Stimulated activated CD8-positive, alpha-beta memory T cell treated with anti-CD3 and anti-CD28 coated beads, Interleukin-7, amount 100 ng/mL, for 24 hours (primary cell): ENCODE results near the gene TBX2.

Experiments
- DNase-seq: peaks from one replicate; pipeline ENCODE4 v3.0.0-alpha.2; 2020; ENCODE audit warnings: low read depth

TBX2 gene

GRCh38 chr17:61387511-61388305 is 11.9 kb upstream of the TBX2 start:
- no peak for DNase-seq

DNA sequence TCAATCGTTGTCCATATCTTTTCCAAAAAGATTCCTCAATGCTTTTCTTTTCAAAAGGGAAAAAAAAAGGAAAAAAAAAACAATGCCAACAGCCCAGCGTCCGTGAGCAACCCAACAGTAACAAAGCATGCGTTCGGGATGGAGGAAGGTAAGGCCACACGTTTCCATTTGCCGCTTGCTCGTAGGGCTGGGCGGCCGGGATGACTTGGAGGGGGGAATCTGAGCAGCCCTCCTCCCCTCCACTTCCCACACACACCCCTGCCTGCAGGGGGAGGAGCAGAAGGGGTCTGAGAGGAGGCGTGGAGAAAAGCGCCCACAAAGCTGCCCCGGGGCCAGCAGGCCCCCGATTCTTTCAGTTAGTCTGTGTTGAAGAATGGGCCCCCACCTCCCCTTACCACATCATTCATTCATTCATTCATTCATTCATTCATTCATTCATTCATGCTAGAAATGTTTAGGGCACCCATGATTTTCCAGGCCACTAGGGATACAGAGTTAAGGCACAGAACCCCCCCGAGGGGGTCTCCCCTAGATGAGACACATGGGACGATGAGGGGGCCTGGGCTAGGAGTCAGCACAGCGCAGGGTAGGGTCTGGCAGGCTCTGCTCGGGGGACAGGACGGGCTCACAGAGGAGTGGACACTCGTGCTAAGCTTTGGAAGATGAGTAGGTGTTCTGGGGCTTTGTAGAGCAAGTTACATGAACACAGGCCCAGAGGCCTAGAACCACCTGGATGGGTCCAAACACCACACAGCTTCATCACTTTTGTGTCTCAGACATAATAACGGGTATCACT is 10.9 kb upstream of the TBX2 start:
- no peak for DNase-seq

GRCh38 chr17:61389670-61390478 is 9.8 kb upstream of the TBX2 start:
- no peak for DNase-seq

- no peak for DNase-seq
These were observed 9.2 kb upstream of the TBX2 start for GRCh38 chr17:61390479-61390791.

- DNase-seq: no peak
These were observed 7.9 kb upstream of the TBX2 start for GRCh38 chr17:61391595-61392291.

GRCh38 chr17:61392679-61393078 is 7.0 kb upstream of the TBX2 start:
- no peak for DNase-seq

GRCh38 chr17:61393550-61393903 is 6.1 kb upstream of the TBX2 start:
- no peak for DNase-seq

- DNase-seq: no peak
These were observed 5.6 kb upstream of the TBX2 start for GRCh38 chr17:61393904-61394629.

DNA sequence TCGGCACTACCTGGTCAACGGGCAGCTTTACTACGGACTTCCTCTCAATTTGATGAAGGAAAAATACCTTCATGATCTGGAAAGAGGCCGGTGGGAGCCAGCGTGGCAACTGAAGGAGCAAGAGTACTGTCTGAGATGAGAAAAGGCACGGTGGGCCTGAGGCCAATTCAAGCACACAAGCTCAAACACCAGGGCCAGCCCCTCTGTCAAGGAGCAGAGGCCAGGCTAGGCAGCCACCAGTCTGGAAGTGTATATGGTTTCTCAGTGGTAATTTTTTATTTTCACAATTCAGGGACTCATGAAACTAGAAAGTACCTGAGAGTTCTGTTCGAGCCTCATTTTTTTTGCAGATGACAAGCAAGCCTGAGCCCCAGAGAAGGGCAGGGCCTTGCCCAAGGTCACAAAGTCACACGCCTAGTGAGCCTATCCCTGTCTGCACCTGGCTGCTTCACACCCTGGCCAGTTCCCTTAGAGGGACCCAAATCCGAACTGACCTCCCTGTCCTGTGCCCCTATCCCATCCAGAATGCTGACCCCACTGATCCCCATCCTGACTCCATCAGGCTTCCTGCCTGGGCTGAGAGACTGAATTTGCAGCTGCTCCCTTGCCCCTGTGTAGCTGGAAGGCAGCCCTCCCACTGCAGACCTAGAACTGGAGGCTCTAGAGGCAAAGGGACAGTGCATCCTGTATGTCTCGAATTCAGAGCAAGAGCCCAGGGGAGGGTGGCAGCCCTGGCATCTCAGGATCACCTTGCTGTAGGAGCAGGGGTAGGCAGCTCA is 4.8 kb upstream of the TBX2 start:
- DNase-seq: no peak

DNA sequence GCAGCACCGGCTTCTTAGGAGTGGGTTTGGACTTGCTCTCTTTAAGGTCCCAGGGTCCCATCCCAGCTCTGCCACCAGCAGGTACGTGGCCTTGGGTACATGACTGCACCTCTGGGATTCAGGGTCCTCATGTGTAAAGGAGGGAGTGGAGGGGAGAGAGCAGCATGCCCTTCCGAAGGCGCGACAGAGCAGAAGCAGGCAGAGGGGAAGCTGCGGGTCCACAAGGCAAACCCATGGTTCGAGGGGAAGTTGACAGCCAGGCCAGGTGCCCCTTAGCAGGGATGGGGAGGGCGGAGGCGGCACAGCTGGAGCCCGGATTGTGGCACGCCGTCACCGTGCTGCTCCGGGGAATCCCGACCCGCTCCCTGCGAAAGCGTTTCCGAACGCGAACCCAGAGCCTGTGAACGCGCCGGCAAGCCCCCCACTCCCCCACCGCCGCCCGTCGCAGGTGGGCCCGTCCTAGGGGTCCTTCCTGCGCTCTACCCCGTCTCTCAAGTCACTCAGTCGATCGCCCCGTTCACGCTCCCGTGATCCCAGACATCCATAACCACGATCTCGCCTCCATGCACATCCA is 4.1 kb upstream of the TBX2 start:
- DNase-seq: no peak

DNA sequence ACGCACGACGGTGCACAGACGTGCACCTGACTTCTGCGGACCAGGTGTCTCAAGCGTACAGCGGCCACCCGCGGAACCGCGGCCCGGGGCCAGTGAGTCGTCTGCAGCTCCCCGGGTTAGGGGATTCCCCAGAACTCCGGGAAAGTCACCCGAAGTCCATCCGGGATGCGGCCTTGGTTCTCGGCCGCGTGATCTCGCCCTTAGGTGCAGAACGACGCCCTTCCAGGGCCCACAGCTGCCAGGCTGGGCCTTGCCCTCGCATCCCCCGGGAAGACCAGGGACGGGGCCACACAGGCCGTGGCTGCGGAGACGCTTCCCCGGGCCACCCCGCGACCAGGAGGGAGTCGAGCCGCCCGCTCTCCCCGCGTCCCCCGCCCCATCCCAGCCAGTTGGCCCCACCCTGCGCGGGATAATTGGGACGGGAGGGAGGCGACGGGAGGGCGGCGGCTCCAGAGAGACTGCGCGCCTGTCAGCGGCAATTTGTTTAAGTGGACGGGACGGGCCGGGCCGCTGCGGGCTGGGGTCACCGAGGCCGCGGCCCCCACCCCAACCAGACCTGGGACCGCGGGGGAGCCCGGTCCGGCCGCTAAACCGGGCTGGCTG is 3.6 kb upstream of the TBX2 start:
- DNase-seq: no peak

GRCh38 chr17:61396586-61397085 is 3.0 kb upstream of the TBX2 start:
- DNase-seq: no peak

DNA sequence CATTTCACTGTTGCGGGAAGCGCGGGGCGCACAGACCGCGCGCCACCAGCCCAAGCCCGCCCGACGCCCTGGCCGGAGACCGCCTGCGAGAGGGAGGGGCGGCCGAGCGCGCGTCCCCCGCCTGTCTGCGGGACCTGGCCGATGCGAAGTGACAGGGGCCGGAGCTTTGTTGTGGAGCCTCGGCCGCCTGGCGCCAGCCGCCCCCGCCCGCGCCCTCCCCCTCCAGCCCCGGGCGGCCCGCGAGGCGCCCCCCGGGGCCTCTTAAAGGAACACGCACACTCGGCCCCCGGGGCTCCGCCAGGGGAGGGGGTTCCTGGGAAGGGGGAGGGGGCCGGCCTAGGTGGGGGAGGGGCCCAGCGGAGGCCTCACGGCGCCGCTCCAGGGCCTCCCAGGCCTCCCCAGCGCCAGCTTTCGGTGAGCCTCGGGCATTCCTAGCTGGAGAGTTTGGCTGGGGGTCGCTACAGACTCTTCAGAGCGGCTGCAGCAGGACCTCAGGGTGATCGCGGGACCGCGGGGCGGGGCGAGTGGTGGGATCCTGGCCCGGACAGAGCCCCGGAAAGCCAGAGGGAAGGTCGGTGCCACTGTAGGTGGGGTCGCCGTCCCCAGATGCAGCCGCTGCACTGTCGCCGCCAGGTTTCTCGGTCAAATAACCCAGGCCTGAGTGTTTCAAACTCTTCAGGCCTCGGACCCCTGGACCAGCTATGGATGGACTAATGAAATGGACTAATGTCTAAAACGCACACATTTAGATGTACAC is 2.4 kb upstream of the TBX2 start:
- no peak for DNase-seq

GRCh38 chr17:61398721-61399130 is 917 bp upstream of the TBX2 start:
- no peak for DNase-seq

- no peak for DNase-seq
These were observed 548 bp downstream of the TBX2 start for GRCh38 chr17:61400066-61400716.

DNA sequence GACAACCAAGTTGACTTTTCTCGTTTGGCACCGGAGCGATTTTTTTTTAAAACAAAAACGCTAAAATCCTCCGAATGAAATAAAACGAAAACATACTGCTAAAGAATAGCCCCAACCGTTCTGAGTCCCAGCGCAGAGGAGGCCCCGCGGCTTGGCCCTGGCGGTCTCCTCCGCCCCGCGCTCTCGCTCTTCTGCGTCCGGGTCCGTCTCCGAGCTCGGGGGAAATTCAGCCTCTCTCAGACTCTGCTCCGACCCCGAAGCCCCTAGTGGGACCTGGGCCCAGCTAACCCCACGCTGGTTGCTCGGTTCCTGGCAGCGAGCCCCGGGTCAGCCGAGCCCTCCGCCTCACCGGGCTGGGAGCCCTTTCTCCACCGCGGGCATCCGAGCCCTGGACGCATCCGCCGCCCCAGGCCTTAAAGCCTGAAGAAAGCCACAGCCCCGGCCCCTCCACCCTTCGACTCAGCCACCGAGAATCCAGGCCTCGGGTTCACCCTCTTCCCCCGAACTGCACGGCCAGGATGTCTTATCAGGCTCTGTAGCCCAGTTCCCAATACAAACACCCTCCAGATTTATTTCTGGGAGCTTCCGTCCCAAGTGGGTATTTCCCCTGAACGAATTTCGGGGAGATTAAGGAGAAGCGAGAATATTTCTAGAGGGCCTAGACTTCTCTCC is 1.2 kb downstream of the TBX2 start:
- no peak for DNase-seq

GRCh38 chr17:61401389-61402072 is 1.9 kb downstream of the TBX2 start:
- DNase-seq: no peak
